H1 (cell line): ENCODE results near the gene ATP9B. TPM values are rescaled to one million over a fixed set of nuclear protein-coding genes. Genes with fewer than 3 reads are reported as not detected.

ENCODE experiments used
- CTCF ChIA-PET: fragments of 300-600 bp; sonication (Branson Sonifier 250); formaldehyde crosslinking; loops from one replicate; lab custom pipeline; 2021; ENCODE audit not compliant: partially characterized antibody; lab: Charles Lee
- POLR2A ChIA-PET: fragments of 300-600 bp; sonication (Branson Sonifier 250); formaldehyde crosslinking; loops from one replicate; lab custom pipeline; 2021; ENCODE audit warnings: inconsistent platforms; ENCODE audit not compliant: partially characterized antibody; lab: Charles Lee
- DNase-seq, 2 experiments: peaks; one replicate each; pipeline versions ENCODE4 v3.0.0 to v3.0.0-alpha.2; 2010 to 2022; ENCODE audit warnings: low spot score in 2 of 2, low read depth in 1 of 2, mixed read lengths in 1 of 2
- FAIRE-seq: peaks from 2 replicates; lab custom pipeline; 2011; peaks lifted over from hg19 to GRCh38; lab: Jason Lieb, UNC
- H2AFZ ChIP-seq: 2 replicates; pipeline ENCODE4 v1.8.1; 2012; ENCODE audit warnings: low read length, inconsistent platforms
- H2AK5ac ChIP-seq: 2 replicates; pipeline ENCODE4 v1.6.1; 2013; ENCODE audit warnings: low read depth, low read length
- H2BK120ac ChIP-seq: replicated peaks from 2 replicates; pipeline ENCODE3; 2013; ENCODE audit warnings: low read depth, low read length, inconsistent platforms
- H2BK12ac ChIP-seq: 2 replicates; pipeline ENCODE4 v1.6.1; 2013; ENCODE audit warnings: low read depth, low read length
- H2BK15ac ChIP-seq: 2 replicates; pipeline ENCODE4 v1.6.1; 2013; ENCODE audit warnings: low read length
- H2BK20ac ChIP-seq: 2 replicates; pipeline ENCODE4 v1.6.1; 2013; ENCODE audit warnings: low read length
- H2BK5ac ChIP-seq: 2 replicates; pipeline ENCODE4 v1.6.1; 2013; ENCODE audit warnings: low read depth, low read length
- H3K14ac ChIP-seq: 2 replicates; pipeline ENCODE4 v1.6.1; 2013; ENCODE audit warnings: inconsistent platforms; ENCODE audit not compliant: insufficient read length
- H3K18ac ChIP-seq: 2 replicates; pipeline ENCODE4 v1.6.1; 2013; ENCODE audit warnings: low read length; ENCODE audit errors: extremely low read depth
- H3K23ac ChIP-seq: 2 replicates; pipeline ENCODE4 v1.6.1; 2013; ENCODE audit warnings: inconsistent platforms; ENCODE audit not compliant: insufficient read length
- H3K23me2 ChIP-seq: 2 replicates; pipeline ENCODE4 v1.6.1; 2013; ENCODE audit warnings: low read depth, low read length
- H3K27ac ChIP-seq: 2 replicates; pipeline ENCODE4 v1.6.1; 2011; ENCODE audit warnings: low read depth, low read length, inconsistent platforms
- H3K27me3 ChIP-seq, 4 experiments: replicated peaks in 1 of 4; 1 replicate in 1 of 4; 2 replicates in 3 of 4; pipeline versions ENCODE4 v1.6.1 to v1.8.1; 2011 to 2013; ENCODE audit warnings: low read length in 3 of 4, mild to moderate bottlenecking in 3 of 4, inconsistent platforms in 2 of 4, mixed read lengths in 2 of 4, moderate library complexity in 1 of 4; ENCODE audit not compliant: control insufficient read depth in 3 of 4, insufficient read depth in 3 of 4; ENCODE audit errors: extremely low read depth in 1 of 4
- H3K36me3 ChIP-seq, 4 experiments: 2 replicates each; pipeline versions ENCODE4 v1.6.1 to v1.8.1; 2011 to 2013; ENCODE audit warnings: mild to moderate bottlenecking in 4 of 4, low read length in 3 of 4, moderate library complexity in 2 of 4, control low read depth in 1 of 4, inconsistent platforms in 1 of 4; ENCODE audit not compliant: insufficient read depth in 4 of 4, control insufficient read depth in 2 of 4
- H3K4ac ChIP-seq: replicated peaks from 2 replicates; pipeline ENCODE3; 2013; ENCODE audit warnings: low read length, low read depth, mixed read lengths, inconsistent platforms; ENCODE audit not compliant: insufficient read length
- H3K4me1 ChIP-seq, 4 experiments: replicated peaks in 1 of 4; 1 replicate in 1 of 4; 2 replicates in 3 of 4; pipeline versions ENCODE4 v1.6.1 to v1.8.1; 2011 to 2013; ENCODE audit warnings: low read length in 3 of 4, inconsistent platforms in 2 of 4, mixed read lengths in 1 of 4; ENCODE audit not compliant: insufficient read depth in 4 of 4, control insufficient read depth in 3 of 4
- H3K4me2 ChIP-seq, 2 experiments: 2 replicates each; pipeline versions ENCODE4 v1.6.1 to v1.8.1; 2011 to 2013; ENCODE audit warnings: low read depth in 2 of 2, low read length in 2 of 2, control low read depth in 1 of 2, inconsistent platforms in 1 of 2, mild to moderate bottlenecking in 1 of 2; ENCODE audit not compliant: insufficient read depth in 1 of 2
- H3K4me3 ChIP-seq, 4 experiments: fragments of 200-600, 300-600 bp in 1 of 4; sonication (generic), shearing (Covaris generic), sonication (Bioruptor Twin) in 1 of 4; 2 replicates each; pipeline versions ENCODE4 v1.5.1 to v1.8.1; 2011 to 2016; ENCODE audit warnings: low read length in 4 of 4, low read depth in 3 of 4, control low read depth in 2 of 4, inconsistent platforms in 2 of 4, mild to moderate bottlenecking in 2 of 4, mixed read lengths in 1 of 4, moderate library complexity in 1 of 4; ENCODE audit not compliant: insufficient read depth in 2 of 4; ENCODE audit errors: extremely low read depth in 1 of 4
- H3K56ac ChIP-seq: replicated peaks from 2 replicates; pipeline ENCODE3; 2013; ENCODE audit warnings: low read depth, mild to moderate bottlenecking, mixed read lengths, low read length, inconsistent platforms; ENCODE audit not compliant: insufficient read length
- H3K79me1 ChIP-seq: 2 replicates; pipeline ENCODE4 v1.6.1; 2013; ENCODE audit warnings: low read depth, low read length, control low read depth
- H3K79me2 ChIP-seq, 2 experiments: 2 replicates each; pipeline versions ENCODE4 v1.6.1 to v1.8.1; 2012 to 2013; ENCODE audit warnings: low read length in 2 of 2, mild to moderate bottlenecking in 2 of 2, inconsistent platforms in 1 of 2; ENCODE audit not compliant: insufficient read depth in 2 of 2, control insufficient read depth in 1 of 2
- H3K9ac ChIP-seq, 4 experiments: replicated peaks in 1 of 4; 1 replicate in 1 of 4; 2 replicates in 3 of 4; pipeline versions ENCODE4 v1.6.1 to v1.8.1; 2011 to 2013; ENCODE audit warnings: low read depth in 3 of 4, low read length in 3 of 4, control low read depth in 2 of 4, mild to moderate bottlenecking in 2 of 4, moderate library complexity in 2 of 4, inconsistent platforms in 1 of 4; ENCODE audit errors: extremely low read depth in 1 of 4
- H3K9me3 ChIP-seq, 2 experiments: 2 replicates each; pipeline versions ENCODE4 v1.6.1 to v1.8.1; 2012 to 2013; ENCODE audit warnings: mild to moderate bottlenecking in 2 of 2, moderate library complexity in 2 of 2, control low read depth in 1 of 2, inconsistent platforms in 1 of 2, low read depth in 1 of 2, low read length in 1 of 2, mixed read lengths in 1 of 2; ENCODE audit not compliant: insufficient read depth in 2 of 2
- H4K20me1 ChIP-seq, 2 experiments: replicated peaks in 1 of 2; 2 replicates each; pipeline versions ENCODE3 to v1.8.1; 2011 to 2013; ENCODE audit warnings: inconsistent platforms in 2 of 2, low read length in 2 of 2, mild to moderate bottlenecking in 1 of 2; ENCODE audit not compliant: insufficient read depth in 2 of 2, control insufficient read depth in 1 of 2
- H4K5ac ChIP-seq: 2 replicates; pipeline ENCODE4 v1.6.1; 2013; ENCODE audit warnings: low read length, low read depth, mixed read lengths, inconsistent platforms; ENCODE audit not compliant: insufficient read length
- H4K8ac ChIP-seq: 2 replicates; pipeline ENCODE4 v1.8.0; 2013; ENCODE audit warnings: mild to moderate bottlenecking, moderate library complexity, low read length, inconsistent platforms; ENCODE audit not compliant: insufficient read depth; ENCODE audit errors: extremely low read depth
- H4K91ac ChIP-seq: replicated peaks from 2 replicates; pipeline ENCODE3; 2013; ENCODE audit warnings: low read length, mixed read lengths, inconsistent platforms; ENCODE audit not compliant: insufficient read length
- ASH2L ChIP-seq: fragments of 200-600, 300-600 bp; sonication (generic); IDR thresholded peaks from one replicate; pipeline ENCODE4 v1.7.1; 2017; ENCODE audit warnings: low read length
- CEBPB ChIP-seq: IDR thresholded peaks from 2 replicates; pipeline ENCODE4 v1.6.1; 2012; ENCODE audit warnings: low read depth, low read length
- KDM5A ChIP-seq: fragments of 200-600 bp; IDR thresholded peaks from 2 replicates; pipeline ENCODE4 v1.7.1; 2012; ENCODE audit warnings: mild to moderate bottlenecking, low read length, inconsistent platforms, mixed read lengths
- RAD21 ChIP-seq, 2 experiments: IDR thresholded peaks in 1 of 2; conservative IDR thresholded peaks in 1 of 2; 2 replicates each; pipeline ENCODE4 v1.6.1; 2011; ENCODE audit warnings: low read depth in 2 of 2, low read length in 2 of 2, improper control_type of control experiment in 1 of 2, inconsistent platforms in 1 of 2, mild to moderate bottlenecking in 1 of 2, moderate library complexity in 1 of 2
- WGBS, 2 experiments: shearing (Covaris generic) in 1 of 2; methylation state at CpG; one replicate each; pipeline versions ENCODE4 v1.1.6 to v1.1.7; 2013 to 2015; ENCODE audit warnings: low lambda C conversion rate in 2 of 2, mixed read lengths in 2 of 2, inconsistent platforms in 1 of 2, low coverage in 1 of 2, missing lambda C conversion rate in 1 of 2; ENCODE audit not compliant: insufficient replicate concordance in 2 of 2, insufficient coverage in 1 of 2, insufficient read length in 1 of 2; ENCODE audit errors: extremely low coverage in 1 of 2, missing lambda C conversion rate in 1 of 2; 5-methylcytosine and 5-hydroxymethylcytosine counted together
- polyA plus RNA-seq, 7 experiments: library from polyadenylated mRNA; depleted of rRNA in 3 of 7; stranded (reverse) in 5 of 7; unstranded in 2 of 7; fragments of >200 nt in 5 of 7; fragments of 200-250 nt in 2 of 7; gene quantifications; 1 replicate in 5 of 7; 2 replicates in 1 of 7; 4 replicates in 1 of 7; pipeline versions ENCODE4 v1.2.1 to v1.2.3, GENCODE V29; 2011 to 2013; ENCODE audit warnings: missing spikeins in 2 of 7, mixed read lengths in 2 of 7
- total RNA-seq: library from RNA; stranded (reverse); fragmentation: NEBNext Ultra II Directional; extraction: Animal tissue kit (Norgen Biotek cat#: 25700); gene quantifications from 2 replicates; pipeline ENCODE4 v1.2.1, GENCODE V29; 2021

ATP9B gene
- total and polyA plus RNA-seq, 2 of the 8 experiments (the other 6 are each of a cell fraction or from before 2014, with no cell fraction given): 15.1 to 21.7 TPM

- Histone ChIP-seq H2BK15ac (no peak overlapping the region), H4K20me1 (no peaks in the 10 kb centered on the region), H3K23ac (no peak overlapping the region), H2BK12ac (no peak overlapping the region), H4K91ac (no peak overlapping the region), H3K36me3 (peaks cover 0 to 12% (median 0%) of the 10 kb centered on the region in 4 experiments; a peak in 2 of 8 replicates), H2AK5ac (no peak overlapping the region), H3K23me2 (peaks cover 7% of the 10 kb centered on the region; the same call in 1 of the 2 replicates), H3K4me2 (peak overlapping the region; percentile 45 to 64), H3K14ac (no peak overlapping the region), H3K56ac (peak overlapping the region; percentile 59), H3K9me3 (peaks cover 5 to 17% of the 10 kb centered on the region in 2 experiments), H3K27ac (peak overlapping the region; percentile 74), H3K9ac (peak overlapping the region; percentile 79 to 99 (median 81); a peak in 6 of 7 replicates), H3K27me3 (peaks cover 0 to 7% (median 6%) of the 10 kb centered on the region in 4 experiments; a peak in 4 of 7 replicates), H2BK5ac (no peak overlapping the region), H3K4me3 (peak overlapping the region; percentile 69 to 94 (median 78)), H3K4me1 (peaks cover 0 to 10% (median 0%) of the 10 kb centered on the region in 4 experiments; a peak in 1 of 7 replicates), H3K79me2 (peaks cover 14 to 41% of the 10 kb centered on the region in 2 experiments), H2BK20ac (no peak overlapping the region), H3K4ac (no peak overlapping the region), H4K5ac (peak overlapping the region; percentile 72), H3K18ac (no peak overlapping the region), H3K79me1 (peaks cover 3% of the 10 kb centered on the region; the same call in 1 of the 2 replicates), H2AFZ (peak overlapping the region; percentile 31; the same call in 1 of the 2 replicates), H2BK120ac (no peak overlapping the region), H4K8ac (peak overlapping the region; percentile 93)
- TF ChIP-seq ASH2L (peak; percentile 17), RAD21 (IDR thresholded peaks at IDR 0.05 in 1 of 2, conservative IDR thresholded peaks at IDR 0.05 in 1 of 2; ENCODE audit: low read depth in 2 of 2, low read length in 2 of 2) (peak in 1 of 2 experiments; percentile 0; a peak in 1 of 4 replicates), KDM5A (peak; percentile 44; the same call in 1 of the 2 replicates), CEBPB (no peak)
- CTCF ChIA-PET: no interaction called here
- DNase-seq: no peak
- POLR2A ChIA-PET: no interaction called here
- WGBS, 2 experiments: 5% methylated on average over 20 of the region's 20 CpGs; no CpG with 5 or more reads in 1 of the 2 experiments
- FAIRE-seq: no peak
Measured at GRCh38 chr18:79069717-79070151, 540 bp downstream of the ATP9B start.
